NCI-H1417 (cell line): Measurements from ENCODE around the gene C6orf52.
"Not testable (repeated sequence)": the region's sequence is repeated elsewhere in the genome, so short reads cannot be mapped to it uniquely, and the experiment has no call there.

Source experiments
- DNase-seq, 3 experiments: peaks; one replicate each; lab custom pipeline; 2025; lab: John Stamatoyannopoulos, UW

The C6orf52 gene

DNA sequence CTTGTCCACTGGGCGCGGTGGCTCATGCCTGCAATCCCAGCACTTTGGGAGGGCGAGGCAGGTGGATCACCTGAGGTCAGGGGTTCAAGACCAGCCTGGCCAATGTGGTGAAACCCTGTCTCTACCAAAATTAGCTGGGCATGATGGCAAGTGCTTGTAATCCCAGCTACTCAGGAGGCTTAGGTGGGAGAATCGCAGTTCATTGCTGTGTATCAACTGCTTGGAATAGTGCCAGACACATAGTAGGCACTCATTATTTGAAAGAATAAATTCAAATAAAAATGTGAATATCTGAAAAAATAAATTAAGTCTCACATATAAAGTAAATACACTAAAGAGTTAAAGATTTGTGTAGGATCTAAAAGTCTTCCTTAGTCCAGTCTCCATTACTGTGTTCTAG, 2.2 kb upstream of the C6orf52 start:
- DNase-seq = no peak

DNA sequence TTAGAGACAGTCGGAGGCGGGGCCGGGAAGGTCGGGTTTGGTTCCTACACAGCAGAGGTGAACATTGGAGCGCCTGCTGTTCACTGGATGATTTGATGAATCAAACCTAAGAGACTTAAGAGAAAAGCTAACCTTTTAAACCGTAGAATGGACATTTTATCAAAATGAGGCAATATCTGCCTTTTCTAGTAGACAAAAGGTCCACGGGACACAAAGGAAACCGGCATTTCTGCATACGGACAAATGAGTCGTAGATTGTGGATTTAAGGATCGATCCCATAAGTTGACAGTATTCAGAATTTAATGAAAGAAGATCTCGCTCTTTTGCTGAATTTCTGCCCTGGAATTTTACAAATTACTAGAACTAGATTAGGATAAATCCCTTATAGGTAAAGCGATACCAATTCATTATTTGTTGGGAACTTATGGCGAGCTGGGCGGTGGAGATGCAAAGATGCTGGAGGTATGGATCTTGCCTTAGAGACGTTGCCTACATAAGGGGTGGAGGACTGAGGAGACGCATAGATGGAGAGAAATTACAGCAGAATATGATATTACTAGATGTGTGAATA, 756 bp upstream of the C6orf52 start:
- no peak for DNase-seq

GRCh38 chr6:10692965-10693538, 1.4 kb downstream of the C6orf52 start:
- DNase-seq = no peak

DNA sequence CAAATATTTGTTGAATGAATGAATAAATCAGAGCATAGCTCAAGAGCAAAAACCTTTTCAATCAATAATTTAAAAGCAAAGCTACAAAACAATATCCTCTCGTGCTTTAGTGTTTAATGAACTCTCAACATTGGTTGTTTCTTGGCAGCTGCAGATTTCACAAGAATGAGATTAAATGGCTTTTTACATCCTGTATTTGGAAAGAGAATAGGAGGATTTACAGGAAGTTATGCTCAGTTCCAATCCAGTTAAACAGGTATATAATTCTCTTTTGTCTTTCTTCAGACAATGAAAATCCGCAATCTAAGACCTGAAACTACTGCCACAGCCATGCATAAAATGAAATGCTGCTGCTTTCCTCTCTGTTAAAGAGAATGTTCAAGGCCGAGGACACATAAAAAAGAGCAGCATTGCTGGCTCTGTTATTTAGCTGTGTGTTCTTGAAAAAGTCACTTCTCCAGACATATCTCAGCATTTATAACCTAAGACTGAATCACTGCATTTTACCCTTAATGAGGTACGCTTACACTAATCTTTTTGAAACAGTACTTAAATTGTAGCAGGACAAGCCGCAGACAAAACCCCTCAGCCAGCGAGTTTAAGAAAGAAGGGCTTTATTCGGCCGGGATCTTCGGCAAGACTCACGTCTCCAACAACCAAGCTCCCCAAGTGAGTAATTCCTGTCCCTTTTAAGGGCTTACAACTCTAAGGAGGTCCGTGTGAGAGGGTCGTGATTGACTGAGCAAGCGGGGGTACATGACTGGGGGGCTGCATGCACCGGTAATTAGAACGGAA, 3.6 kb downstream of the C6orf52 start:
- DNase-seq = peak; percentile 32 to 65 (median 41)

GRCh38 chr6:10687582-10687981, 6.8 kb downstream of the C6orf52 start:
- DNase-seq = peak in 2 of 3 experiments; percentile 65 to 85

- DNase-seq = peak in 1 of 3 experiments; percentile 18
Measured at GRCh38 chr6:10686901-10687300, 7.5 kb downstream of the C6orf52 start.

DNA sequence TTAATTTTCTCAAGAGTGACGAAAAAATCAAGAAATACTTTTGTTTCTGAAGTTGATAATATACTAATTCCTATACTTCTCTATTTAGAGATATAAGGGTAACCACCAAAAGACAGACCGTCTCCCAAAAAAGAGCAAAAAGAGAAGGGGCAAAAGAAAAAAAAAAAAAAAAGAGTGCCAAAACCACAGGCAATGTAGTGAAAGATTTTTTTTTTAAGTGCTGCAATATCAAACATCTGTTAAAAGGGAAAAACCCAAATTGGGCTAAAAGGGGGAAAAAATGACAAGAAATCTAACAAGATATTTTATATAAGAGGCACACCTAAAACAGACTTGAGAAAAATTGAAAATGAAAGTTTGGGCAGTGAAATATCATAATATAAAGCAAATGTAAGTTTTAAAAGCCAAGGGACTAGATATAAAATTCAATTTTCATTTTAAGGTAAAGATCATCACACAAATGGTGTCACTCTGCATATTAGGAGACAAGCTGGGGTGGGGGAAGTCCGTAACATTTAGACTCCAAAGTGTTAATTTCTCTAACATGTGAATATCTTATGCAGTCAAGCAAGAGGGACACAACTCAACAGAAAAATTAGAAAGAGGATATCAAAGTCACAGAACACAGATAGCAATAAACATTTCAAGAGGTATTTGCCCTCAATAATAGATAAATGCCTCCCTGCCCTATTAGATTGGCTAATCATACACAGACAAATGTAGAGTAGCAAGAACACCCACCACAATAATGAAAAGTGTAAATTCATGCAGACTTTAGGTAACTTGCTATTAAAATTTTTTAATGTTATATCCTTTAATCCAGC, 9.1 kb downstream of the C6orf52 start:
- no peak for DNase-seq

- no peak for DNase-seq
Measured at GRCh38 chr6:10684618-10685017, 9.8 kb downstream of the C6orf52 start.

DNA sequence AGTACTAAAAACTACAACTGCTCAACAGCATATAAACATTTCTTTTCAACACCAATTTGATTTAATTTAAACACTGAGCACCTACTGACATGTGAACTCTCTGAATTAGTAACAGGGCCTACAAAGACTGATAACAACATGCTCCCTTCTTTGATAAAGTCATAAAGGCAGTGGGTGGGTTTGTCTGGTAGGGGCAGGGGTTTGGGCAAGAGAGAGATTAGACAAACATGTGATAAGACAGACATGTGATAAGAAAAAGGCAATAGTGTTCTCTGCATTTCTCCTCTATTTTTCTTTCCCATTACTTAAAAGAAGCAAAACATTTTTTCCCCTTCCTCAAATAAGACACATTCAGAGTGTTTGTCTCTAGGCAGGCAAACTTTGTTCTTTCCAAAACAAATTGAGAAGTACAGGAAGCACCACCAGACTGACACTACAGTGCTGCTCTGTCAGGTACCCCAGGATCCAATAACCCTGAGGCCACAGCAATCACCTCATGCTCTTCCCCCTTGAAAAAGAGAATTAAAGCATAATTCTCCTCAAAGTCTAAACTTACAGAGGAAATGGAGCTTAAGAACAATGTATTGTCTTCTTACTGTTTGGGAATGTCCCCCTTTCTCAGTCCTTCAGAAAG, 11.9 kb downstream of the C6orf52 start:
- DNase-seq = no peak

GRCh38 chr6:10681795-10682194, 12.6 kb downstream of the C6orf52 start:
- no peak for DNase-seq

GRCh38 chr6:10678456-10678855, 16.0 kb downstream of the C6orf52 start:
- no peak for DNase-seq

DNA sequence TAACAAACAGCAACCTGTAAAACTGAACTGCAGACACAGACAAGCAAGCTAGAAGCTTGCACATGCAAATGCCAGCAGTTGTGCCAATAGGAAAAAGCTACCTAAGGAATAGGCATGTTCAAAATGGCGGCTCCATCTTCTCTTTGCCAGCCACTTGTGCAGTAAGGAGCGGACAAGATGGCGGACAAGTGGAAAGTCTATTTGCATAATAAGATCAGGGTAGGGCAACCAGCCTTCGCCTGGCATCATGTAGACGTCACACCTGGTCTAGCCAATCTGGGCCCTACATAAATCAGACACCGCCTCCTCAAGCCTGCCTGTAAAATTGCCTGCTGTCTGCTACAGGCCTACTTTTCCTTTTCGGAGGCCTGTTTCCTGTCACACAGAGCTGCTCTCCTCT, 18.0 kb downstream of the C6orf52 start:
- DNase-seq = no peak

DNA sequence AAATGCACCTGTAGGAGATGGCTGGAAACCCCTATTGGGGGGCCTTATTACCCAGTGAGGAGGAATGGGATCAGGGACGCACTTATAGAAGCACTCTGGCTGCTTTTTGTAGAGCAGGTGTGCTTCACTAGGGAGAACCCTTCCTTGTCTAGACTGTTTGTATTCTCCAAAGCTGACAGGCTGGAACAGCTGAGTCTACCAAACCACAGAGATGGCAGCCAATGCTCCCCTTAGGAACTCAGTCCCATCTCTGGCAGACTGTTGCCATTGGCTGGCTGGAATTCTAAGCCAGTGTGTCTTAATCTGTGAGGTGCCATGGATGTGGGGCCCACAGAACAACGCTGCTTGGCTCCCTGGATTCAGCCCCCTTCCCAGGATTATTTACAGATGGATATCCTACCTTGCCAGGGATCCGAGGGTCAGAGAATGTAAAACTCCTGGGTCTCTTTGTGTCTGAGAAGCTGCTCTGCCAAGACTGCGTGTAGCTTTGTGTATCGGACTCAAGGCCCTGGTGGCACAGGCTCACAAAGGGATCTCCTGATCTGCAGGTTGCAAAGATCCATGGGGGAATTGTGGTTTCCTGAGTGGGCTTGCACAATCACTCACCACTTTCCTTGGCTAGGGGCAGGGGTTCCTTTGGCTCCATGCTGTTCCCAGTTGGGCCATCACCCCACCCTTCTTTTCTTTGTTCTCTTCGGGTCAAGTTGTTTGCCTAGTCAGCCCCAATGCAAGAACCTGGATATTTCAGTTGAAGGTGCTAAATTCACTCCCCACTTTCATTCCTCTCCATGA, 26.1 kb downstream of the C6orf52 start:
- no peak for DNase-seq

DNA sequence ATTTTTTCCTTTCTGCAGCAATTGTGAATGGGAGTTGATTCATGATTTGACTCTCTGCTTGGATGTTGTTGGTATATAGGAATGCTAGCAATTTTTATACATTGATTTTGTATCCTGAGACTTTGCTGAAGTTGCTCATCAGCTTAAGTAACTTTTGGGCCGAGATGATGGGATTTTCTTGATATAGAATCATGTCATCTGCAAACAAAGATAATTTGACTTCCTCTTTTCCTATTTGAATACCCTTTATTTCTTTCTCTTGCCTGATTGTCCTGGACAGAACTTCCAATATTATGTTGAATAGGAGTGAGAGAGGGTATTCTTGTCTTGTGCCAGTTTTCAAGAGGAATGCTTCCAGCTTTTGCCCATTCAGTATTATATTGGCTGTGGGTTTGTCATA, 28.8 kb downstream of the C6orf52 start:
- DNase-seq = not testable (repeated sequence)

GRCh38 chr6:10662742-10663141, 31.7 kb downstream of the C6orf52 start:
- DNase-seq = no peak

- no peak for DNase-seq
Measured at GRCh38 chr6:10662207-10662606, 32.2 kb downstream of the C6orf52 start.

GRCh38 chr6:10660431-10661191, 33.8 kb downstream of the C6orf52 start:
- not testable (repeated sequence) for DNase-seq

GRCh38 chr6:10659699-10660348, 34.6 kb downstream of the C6orf52 start:
- DNase-seq = no peak

DNA sequence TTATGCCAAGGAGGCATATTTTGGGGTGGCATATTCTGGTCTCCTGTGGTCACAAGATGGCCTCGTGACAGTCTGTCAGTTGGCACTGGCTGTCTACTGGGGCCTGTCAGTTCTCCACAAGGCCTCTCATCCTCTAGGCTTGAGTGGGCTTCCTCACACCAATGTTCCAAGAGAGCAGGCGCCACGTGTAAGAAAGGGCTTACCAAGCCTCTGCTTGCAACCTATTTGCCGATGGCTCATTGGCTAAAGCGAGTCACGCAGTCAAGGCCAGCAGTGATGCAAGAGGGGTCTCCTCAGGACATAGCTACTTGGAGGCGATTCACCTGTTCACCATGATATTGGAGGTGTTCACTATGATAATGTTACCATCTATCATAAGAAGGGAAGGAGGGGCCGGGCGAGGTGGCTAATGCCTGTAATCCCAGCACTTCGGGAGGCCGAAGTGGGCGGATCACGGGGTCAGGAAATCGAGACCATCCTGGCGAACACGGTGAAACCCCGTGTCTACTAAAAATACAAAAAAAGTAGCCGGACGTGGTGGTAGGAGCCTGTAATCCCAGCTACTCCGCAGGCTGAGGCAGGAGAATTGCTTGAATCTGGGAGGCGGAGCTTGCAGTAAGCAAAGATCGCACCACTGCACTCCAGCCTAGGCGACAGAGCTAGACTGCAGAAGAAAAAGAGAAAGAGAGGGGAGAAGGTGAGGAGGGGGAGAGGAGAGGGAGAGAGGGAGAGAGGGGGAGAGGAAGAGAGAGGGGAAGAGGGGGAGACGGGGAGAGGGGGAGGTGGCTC, 35.3 kb downstream of the C6orf52 start:
- DNase-seq = no peak
